ENCODE measurements around the gene PHKA2.
"Not testable (repeated sequence)": the region's sequence is repeated elsewhere in the genome, so short reads cannot be mapped to it uniquely, and the experiment has no call there.

PHKA2 gene

GRCh38 chrX:18855919-18856644 lies 127.8 kb downstream of the PHKA2 start:
- DNase-seq = no peak

- DNase-seq = not testable (repeated sequence)
Observed at GRCh38 chrX:18847901-18848300, 136.0 kb downstream of the PHKA2 start.

Measured in CD4-positive, alpha-beta T cell treated with Interleukin-17A for 4 hours (primary cell).